ENCODE data around the gene NOP16. TPM values are rescaled to one million over a fixed set of nuclear protein-coding genes. Genes with fewer than 3 reads are reported as not detected.
A peak's percentile ranks its signal among the peaks of the same experiment; 100 is the strongest.

The NOP16 gene
- total and polyA plus RNA-seq, 2 of the 13 experiments (the other 11 are each of a cell fraction or from before 2014, with no cell fraction given), result 43.3 to 48.4 TPM

DNA sequence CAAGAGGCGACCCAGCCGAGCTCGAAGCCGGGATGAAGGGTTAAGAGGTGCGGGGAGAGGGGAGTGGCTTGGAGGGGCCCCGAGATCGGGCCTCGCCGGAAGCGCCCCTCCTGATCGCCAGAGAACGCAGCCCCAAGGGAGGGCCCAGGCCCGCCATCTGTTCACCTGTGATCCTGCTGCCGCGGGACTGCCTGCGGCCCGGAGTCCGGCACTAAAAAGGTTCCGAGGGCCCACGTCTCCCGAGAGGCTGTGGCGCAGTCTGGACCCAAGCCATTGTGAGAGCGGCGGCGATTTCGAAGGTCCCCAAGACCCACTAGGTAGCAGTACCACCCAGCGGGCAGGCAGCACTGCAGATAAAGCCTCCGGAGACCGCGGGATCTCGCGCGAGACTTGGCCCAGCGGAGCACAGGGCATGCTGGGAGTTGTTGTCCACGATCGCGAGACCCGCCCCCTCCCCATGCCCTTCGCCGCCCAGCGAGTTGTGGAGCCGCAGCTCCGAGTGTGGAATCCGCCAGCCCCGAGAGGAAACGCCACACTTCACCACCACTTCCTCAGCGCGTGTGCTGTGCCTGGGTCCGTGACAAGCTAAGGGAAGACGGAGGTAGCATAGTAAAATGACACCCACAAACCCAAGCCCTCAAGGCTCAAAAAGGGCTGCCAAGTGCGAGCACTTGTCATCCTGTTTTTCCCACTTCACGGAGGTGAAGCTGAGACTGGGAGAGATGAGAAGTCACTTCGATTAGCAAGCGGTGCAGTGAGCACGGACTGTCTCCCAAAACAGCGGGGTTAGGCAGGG is 26.8 kb downstream of the NOP16 start, which contains the start of gene KIAA1191 (continued):
- TF ChIP-seq, protein P1, sequence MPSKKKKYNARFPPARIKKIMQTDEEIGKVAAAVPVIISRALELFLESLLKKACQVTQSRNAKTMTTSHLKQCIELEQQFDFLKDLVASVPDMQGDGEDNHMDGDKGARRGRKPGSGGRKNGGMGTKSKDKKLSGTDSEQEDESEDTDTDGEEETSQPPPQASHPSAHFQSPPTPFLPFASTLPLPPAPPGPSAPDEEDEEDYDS (CRISPR knock-in tag; IDR thresholded peaks at IDR 0.05), result peak; percentile 100
- TF ChIP-seq ZFP37 (CRISPR knock-in tag; IDR thresholded peaks at IDR 0.05; ENCODE audit: borderline replicate concordance) (peak; percentile 64; the same call in 1 of the 2 replicates), NFYB (CRISPR knock-in tag; IDR thresholded peaks at IDR 0.05) (0 out of 2 replicates have a peak, but pooled peaks have one; percentile 23), SMAD9 (CRISPR knock-in tag; IDR thresholded peaks at IDR 0.05) (no peak), ZNF460 (CRISPR knock-in tag; IDR thresholded peaks at IDR 0.05; ENCODE audit: borderline replicate concordance) (no peak), ZNF724P (CRISPR knock-in tag; IDR thresholded peaks at IDR 0.05; ENCODE audit: borderline replicate concordance) (0 out of 2 replicates have a peak, but pooled peaks have one; percentile 79), ZNF3 (CRISPR knock-in tag; IDR thresholded peaks at IDR 0.05) (0 out of 2 replicates have a peak, but pooled peaks have one; percentile 35), HNRNPH1 (optimal IDR thresholded peaks at IDR 0.05; ENCODE audit: low read depth, low read length) (peak; percentile 51), THAP11 (CRISPR knock-in tag; IDR thresholded peaks at IDR 0.05) (peak; percentile 99), NCOA1 (CRISPR knock-in tag; IDR thresholded peaks at IDR 0.05) (no peak; the same call in 1 of the 2 replicates), NONO (IDR thresholded peaks at IDR 0.05) (no peak), NONO (CRISPR knock-in tag; conservative IDR thresholded peaks at IDR 0.05) (peak; percentile 76; the same call in 1 of the 2 replicates)
- TF ChIP-seq, protein P2, sequence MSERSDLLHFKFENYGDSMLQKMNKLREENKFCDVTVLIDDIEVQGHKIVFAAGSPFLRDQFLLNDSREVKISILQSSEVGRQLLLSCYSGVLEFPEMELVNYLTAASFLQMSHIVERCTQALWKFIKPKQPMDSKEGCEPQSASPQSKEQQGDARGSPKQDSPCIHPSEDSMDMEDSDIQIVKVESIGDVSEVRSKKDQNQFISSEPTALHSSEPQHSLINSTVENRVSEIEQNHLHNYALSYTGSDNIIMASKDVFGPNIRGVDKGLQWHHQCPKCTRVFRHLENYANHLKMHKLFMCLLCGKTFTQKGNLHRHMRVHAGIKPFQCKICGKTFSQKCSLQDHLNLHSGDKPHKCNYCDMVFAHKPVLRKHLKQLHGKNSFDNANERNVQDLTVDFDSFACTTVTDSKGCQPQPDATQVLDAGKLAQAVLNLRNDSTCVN (CRISPR knock-in tag; IDR thresholded peaks at IDR 0.05; ENCODE audit: borderline replicate concordance), result peak; percentile 71
- TF ChIP-seq, protein P3, sequence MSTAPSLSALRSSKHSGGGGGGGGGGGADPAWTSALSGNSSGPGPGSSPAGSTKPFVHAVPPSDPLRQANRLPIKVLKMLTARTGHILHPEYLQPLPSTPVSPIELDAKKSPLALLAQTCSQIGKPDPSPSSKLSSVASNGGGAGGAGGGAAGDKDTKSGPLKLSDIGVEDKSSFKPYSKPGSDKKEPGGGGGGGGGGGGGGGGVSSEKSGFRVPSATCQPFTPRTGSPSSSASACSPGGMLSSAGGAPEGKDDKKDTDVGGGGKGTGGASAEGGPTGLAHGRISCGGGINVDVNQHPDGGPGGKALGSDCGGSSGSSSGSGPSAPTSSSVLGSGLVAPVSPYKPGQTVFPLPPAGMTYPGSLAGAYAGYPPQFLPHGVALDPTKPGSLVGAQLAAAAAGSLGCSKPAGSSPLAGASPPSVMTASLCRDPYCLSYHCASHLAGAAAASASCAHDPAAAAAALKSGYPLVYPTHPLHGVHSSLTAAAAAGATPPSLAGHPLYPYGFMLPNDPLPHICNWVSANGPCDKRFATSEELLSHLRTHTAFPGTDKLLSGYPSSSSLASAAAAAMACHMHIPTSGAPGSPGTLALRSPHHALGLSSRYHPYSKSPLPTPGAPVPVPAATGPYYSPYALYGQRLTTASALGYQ (CRISPR knock-in tag; IDR thresholded peaks at IDR 0.05), result no peak
- TF ChIP-seq, protein P4, sequence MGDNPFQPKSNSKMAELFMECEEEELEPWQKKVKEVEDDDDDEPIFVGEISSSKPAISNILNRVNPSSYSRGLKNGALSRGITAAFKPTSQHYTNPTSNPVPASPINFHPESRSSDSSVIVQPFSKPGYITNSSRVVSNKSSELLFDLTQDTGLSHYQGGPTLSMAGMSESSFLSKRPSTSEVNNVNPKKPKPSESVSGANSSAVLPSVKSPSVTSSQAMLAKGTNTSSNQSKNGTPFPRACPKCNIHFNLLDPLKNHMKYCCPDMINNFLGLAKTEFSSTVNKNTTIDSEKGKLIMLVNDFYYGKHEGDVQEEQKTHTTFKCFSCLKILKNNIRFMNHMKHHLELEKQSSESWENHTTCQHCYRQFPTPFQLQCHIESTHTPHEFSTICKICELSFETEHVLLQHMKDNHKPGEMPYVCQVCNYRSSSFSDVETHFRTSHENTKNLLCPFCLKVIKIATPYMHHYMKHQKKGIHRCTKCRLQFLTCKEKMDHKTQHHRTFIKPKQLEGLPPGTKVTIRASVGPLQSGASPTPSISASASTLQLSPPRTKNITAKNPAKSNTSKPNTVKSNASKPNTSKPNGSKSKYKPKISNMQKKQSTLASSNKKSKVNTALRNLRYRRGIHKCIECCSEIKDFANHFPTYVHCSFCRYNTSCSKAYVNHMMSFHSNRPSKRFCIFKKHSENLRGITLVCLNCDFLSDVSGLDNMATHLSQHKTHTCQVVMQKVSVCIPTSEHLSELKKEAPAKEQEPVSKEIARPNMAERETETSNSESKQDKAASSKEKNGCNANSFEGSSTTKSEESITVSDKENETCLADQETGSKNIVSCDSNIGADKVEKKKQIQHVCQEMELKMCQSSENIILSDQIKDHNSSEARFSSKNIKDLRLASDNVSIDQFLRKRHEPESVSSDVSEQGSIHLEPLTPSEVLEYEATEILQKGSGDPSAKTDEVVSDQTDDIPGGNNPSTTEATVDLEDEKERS (CRISPR knock-in tag; IDR thresholded peaks at IDR 0.05), result 0 out of 2 replicates have a peak, but pooled peaks have one; percentile 31
- TF ChIP-seq, protein P5, sequence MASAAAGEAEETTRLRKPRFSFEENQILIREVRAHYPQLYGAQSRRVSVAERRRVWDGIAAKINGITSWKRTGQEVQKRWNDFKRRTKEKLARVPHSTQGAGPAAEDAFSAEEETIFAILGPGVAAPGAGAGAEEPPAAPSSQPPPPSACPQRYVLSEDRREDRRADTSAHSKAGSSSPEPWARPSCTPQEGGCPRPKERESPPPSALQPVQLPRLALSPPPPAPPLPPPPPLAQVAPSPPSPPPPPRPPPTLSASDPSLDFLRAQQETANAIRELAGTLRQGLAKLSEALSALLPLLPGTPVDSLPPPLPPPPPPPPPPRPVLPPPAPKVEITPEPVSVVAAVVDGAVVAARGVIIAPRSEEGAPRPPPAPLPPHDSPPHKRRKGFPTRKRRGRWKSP (CRISPR knock-in tag; IDR thresholded peaks at IDR 0.05), result peak; percentile 35; the same call in 1 of the 2 replicates
- TF ChIP-seq, protein P6, sequence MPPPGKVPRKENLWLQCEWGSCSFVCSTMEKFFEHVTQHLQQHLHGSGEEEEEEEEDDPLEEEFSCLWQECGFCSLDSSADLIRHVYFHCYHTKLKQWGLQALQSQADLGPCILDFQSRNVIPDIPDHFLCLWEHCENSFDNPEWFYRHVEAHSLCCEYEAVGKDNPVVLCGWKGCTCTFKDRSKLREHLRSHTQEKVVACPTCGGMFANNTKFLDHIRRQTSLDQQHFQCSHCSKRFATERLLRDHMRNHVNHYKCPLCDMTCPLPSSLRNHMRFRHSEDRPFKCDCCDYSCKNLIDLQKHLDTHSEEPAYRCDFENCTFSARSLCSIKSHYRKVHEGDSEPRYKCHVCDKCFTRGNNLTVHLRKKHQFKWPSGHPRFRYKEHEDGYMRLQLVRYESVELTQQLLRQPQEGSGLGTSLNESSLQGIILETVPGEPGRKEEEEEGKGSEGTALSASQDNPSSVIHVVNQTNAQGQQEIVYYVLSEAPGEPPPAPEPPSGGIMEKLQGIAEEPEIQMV (CRISPR knock-in tag; IDR thresholded peaks at IDR 0.05; ENCODE audit: low read depth), result peak; percentile 60; the same call in 1 of the 2 replicates
